GM18861 (cell line): ENCODE results near the gene DRD2.

Experiments used
- ATAC-seq: cut with Tn5 transposase; IDR thresholded peaks from one replicate; pipeline ENCODE4 v1.9.1; 2021; ENCODE audit not compliant: unreplicated experiment

The DRD2 gene

DNA sequence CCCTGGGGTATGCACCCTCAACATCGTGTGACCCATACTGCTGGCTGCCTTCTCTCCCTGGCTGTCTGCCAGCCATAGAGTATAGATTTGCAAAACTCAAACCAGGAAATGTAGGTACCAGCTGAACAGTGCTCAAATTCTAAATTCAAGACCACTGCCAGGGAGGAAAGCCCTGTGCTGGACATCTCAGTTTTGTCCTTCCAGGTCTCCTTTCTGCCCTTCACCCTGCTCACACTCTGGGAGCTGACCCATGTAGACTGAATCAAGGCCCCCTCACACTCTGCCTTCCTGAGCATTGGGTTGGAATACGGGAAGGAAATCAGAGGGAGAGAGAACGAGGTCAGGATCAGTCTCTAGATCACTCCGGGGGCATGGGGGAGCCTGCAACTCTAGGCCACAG is 12.4 kb upstream of the DRD2 start:
- ATAC-seq = no peak

DNA sequence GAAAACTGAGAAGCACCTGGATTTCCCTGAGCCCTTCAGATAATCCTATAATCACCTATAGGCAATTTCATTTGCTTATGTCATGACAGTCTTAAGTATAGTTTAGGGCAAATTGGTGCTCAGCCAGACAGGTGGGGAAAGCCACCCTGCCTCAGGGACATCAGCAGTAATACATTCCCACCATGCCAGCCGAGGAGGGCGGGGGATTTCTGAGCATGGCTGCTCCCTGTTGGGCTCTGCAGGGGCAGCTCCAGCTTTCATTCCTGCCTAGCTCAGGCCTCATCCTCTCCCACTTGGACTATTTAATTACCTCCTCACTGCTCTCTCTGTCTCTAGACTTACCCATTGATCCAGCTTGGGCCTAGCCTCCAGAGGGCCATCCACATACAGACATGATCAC is 9.0 kb upstream of the DRD2 start:
- ATAC-seq = no peak

DNA sequence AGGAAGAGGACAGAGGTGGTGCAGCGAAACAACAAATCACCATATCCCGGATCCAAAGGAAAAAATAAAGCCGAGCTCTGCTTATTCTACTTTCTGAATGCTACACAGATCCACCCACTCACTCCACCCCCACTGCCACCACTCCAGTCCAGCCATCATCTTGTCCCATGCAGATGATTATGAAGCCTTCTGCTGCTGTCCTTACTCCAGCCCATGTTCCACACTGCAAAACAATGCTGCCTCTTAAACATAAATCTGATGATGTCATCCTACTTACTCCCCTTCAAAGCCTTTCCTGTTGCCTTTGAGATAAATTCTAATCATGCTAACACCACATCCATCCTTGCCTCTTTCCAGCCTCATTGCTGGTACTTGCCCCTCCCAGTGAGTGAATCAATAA is 6.5 kb upstream of the DRD2 start:
- ATAC-seq = no peak

DNA sequence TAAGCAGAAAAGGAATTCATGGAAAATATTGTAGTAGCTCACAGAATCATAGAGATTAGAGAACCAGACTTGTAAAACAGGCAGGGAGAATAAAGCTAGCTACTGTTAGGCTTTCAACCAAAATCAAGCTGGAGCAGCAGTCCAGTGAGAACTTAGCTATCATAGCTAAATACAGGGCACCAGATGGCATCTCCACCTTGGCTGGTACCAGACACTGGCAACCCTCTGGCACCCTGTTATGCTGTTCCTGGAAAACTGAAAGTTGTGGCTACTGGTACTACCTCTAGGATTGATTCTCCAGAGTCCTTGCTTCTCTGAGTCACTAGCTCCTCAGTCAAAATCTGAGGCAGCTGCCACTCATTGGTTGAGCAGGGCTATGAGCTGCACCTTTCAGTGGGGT is 6.0 kb upstream of the DRD2 start:
- no peak for ATAC-seq

GRCh38 chr11:113477321-113477720 is 2.1 kb upstream of the DRD2 start:
- ATAC-seq = no peak

DNA sequence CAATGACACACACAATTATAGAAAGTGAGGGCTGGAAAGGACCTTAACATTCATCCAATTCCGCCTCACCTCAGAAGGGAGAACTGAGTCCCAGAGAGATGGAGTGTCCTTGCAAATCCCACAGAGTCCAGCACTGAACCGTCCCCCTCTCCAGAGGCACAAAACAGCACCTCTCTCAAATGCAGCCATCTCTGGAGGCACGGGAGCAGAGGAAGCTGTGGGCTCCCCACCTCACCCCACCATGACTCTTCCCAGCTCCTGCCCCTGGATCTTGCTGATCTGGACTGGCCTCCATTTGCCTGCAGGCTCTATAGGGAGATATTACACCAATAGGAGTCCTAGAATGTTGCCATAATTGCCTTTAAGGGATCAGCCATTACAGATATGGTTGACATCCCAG is 1.4 kb upstream of the DRD2 start:
- no peak for ATAC-seq

DNA sequence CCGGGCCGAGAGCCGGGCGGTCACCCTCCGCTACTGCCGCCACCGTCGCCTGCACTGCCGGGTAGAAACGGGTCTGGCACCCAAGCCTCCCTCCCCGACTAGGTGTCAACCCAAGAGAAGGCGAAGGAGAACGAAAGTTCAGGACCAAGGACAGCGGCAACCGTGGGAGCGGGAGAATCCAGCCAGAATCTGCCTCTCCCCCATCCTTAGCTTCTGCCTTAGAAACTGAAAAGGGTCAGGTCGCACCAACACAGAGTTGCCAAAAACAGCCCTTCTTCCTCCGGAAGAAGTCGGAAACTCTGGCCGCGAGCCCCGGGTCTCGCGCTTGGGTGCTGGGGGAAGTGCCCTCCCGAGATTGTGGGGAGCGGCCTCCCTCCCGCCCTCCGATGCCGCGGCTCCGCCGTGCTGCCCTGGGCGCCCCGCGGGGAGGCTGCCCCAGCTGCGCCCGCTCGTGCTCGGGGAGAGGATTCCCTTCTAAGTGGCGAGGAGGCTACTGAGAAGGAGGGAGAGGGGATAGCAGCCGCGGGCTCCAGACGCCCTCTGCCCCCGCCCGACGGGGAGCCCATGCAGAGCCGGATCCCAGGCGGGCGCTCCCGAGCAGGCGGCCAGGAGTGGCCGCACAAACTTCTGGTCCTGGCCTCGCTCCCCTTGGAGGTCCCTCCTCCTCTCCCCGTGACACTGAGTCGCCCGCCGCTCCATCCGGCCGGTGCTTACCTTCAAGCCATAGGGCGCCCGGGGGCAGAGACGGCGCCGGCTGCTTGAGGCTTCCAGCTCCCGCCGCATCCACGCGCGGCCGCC is 637 bp downstream of the DRD2 start:
- ATAC-seq = no peak

GRCh38 chr11:113473983-113474361 is 1.2 kb downstream of the DRD2 start:
- ATAC-seq = no peak

- no peak for ATAC-seq
Observed at GRCh38 chr11:113472471-113472870, 2.7 kb downstream of the DRD2 start.

- no peak for ATAC-seq
Observed at GRCh38 chr11:113470233-113470632, 5.0 kb downstream of the DRD2 start.

GRCh38 chr11:113468726-113469345 is 6.4 kb downstream of the DRD2 start:
- no peak for ATAC-seq

DNA sequence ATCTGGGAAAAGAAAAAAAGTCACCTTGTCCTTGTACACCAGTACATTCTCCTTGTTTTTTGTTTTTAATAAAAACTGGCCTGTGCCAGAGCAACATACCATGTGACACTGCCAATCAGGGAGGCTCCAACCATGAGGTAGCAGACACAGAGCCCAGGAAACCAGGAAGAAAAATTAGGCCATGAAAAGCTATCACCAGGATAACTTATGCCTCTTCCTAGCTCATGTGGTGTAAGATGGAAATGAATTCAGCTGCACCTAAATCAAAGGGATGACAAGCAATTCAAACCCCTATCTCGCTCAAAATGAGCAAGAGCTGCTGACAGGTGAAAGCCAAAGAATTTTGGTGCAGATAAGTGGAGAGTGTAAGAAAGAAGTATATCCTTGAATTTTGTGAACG is 7.7 kb downstream of the DRD2 start:
- ATAC-seq = no peak

- no peak for ATAC-seq
Observed at GRCh38 chr11:113465786-113466185, 9.4 kb downstream of the DRD2 start.

DNA sequence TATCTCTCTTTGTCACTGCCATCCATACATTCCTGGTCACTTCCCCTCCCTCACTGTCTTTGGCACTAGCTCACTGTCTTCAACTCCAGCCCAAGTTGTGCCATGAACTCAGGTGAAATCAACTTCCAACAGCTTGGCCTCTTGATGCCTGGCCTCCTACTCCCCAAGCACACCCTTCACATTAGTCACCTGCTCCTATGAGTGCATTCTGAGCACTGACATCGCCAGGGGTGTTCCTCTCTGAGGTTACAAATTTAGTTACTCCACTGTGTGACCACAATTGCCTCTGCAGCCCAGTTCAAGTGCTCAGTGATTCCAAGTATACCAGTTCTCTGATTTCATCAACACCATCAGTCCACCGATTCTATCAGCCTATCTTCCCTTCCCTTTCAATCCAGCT is 10.8 kb downstream of the DRD2 start:
- ATAC-seq = no peak

DNA sequence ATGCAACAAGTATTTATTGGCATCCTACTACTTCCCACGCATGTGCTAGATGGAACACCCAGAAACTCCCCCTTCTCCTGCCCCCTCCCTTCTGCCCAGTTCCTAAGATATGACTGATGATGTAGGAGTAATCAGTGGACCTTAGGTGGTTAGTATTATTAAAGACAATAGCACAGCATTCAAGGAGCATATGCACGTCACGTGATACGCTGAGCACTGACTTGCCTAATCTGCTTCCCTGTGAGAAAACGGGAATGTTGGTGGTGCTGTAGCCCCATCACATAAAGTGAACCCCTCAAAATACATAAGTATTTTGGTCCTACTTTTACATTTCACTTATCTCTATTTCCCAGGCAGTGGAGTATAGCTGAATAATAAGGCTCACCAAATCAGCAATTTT is 12.4 kb downstream of the DRD2 start:
- ATAC-seq = no peak

DNA sequence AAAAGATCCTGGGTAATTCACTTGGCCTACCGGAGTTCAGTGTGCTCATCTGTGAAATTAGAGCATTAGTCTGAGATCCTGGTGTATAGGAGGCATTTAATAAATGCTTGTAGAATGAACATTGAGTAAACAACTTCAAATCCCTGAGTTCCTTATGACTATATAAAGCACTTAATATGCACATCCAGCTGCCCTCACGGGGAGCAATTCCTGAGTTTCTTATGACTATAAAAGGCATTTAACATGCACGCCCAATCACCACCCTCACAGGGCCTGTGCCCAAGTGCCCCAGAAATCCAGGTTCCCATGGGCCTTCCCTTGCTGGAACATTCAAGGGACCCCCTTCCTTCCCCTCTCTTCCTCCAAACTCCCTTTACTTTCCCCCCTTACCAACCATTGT is 13.6 kb downstream of the DRD2 start:
- ATAC-seq = no peak

- ATAC-seq = no peak
Observed at GRCh38 chr11:113460469-113460868, 14.7 kb downstream of the DRD2 start.

DNA sequence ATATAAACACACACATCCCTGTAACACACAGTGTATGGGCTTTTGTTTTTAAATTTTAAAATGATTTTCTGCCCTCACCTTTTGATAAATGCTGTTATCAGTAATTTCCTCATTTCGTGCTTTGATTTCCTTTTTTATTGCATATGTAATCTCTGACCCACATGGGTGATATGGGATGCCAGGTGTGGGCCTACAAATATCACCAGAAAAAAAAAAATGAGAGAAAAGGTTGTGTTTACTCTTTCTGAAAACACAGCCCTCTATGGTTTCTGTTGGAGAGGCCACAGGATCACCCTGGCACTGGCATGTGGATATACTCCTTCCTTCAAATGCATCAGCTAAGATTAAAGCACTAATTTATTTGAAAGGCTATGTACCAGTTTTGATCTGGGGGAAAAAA is 17.0 kb downstream of the DRD2 start:
- ATAC-seq = no peak

GRCh38 chr11:113457784-113458183 is 17.4 kb downstream of the DRD2 start:
- no peak for ATAC-seq

- ATAC-seq = no peak
Observed at GRCh38 chr11:113454455-113454854, 20.7 kb downstream of the DRD2 start.

DNA sequence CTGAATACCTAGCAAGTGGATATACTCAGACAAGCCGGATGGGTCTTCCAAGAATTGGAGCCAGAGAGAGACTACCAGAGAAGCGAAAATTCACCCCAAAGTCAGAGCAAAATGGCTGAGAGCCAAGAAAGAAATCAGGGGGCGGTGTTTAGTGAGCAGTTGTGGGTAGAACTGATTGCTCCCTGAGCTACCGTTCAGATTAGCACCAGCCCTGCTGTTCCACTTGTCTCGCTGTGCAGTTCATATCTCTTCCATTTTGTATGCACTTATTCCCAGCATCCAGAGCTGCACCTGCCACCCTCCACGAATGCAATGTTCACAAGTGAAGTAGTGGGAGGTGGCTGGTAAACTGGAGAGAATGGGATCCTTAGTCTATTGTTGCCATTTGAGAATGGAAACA is 25.5 kb downstream of the DRD2 start:
- ATAC-seq = no peak

GRCh38 chr11:113448316-113448677 is 26.9 kb downstream of the DRD2 start:
- ATAC-seq = no peak
